GM10266 (cell line): ENCODE measurements around the gene SLC15A4.

Experiments used
- DNase-seq: peaks from one replicate; pipeline ENCODE4 v3.0.0; 2012; ENCODE audit errors: extremely low spot score
- CTCF ChIP-seq: IDR thresholded peaks from 2 replicates; pipeline ENCODE4 v1.5.1; 2012; ENCODE audit warnings: mild to moderate bottlenecking, low read depth; ENCODE audit not compliant: control insufficient read depth, insufficient read depth; ENCODE audit errors: missing control alignments

The SLC15A4 gene

GRCh38 chr12:128861226-128862016, 37.7 kb upstream of the SLC15A4 start:
- DNase-seq = no peak
- no peak for TF ChIP-seq CTCF

- TF ChIP-seq CTCF = no peak
- DNase-seq = no peak
Measured at GRCh38 chr12:128859311-128859710, 35.6 kb upstream of the SLC15A4 start.

- no peak for DNase-seq
- TF ChIP-seq CTCF = no peak
Measured at GRCh38 chr12:128857133-128857763, 33.5 kb upstream of the SLC15A4 start.

GRCh38 chr12:128856791-128857078, 33.0 kb upstream of the SLC15A4 start:
- DNase-seq = no peak
- TF ChIP-seq CTCF = no peak

- no peak for TF ChIP-seq CTCF
- DNase-seq = peak; percentile 67
Measured at GRCh38 chr12:128856035-128856790, 32.5 kb upstream of the SLC15A4 start.

- DNase-seq = peak; percentile 55
- TF ChIP-seq CTCF = no peak
Measured at GRCh38 chr12:128853600-128854197, 29.9 kb upstream of the SLC15A4 start.
